M059J (cell line): ENCODE measurements around the gene CWC27. TPM values are rescaled to one million over a fixed set of nuclear protein-coding genes. Genes with fewer than 3 reads are reported as not detected.
"Not testable (repeated sequence)": the region's sequence is repeated elsewhere in the genome, so short reads cannot be mapped to it uniquely, and the experiment has no call there.

Experiments used
- DNase-seq: peaks from one replicate; pipeline ENCODE4 v3.0.0-alpha.2; 2012; ENCODE audit warnings: low read depth
- total RNA-seq: library from RNA; depleted of rRNA; stranded (reverse); fragments of >200 nt; shearing (Covaris generic); gene quantifications from 2 replicates; pipeline ENCODE4 v1.2.3, GENCODE V29; 2014

CWC27 gene
- total RNA-seq, 1 experiment from 2014 or later, result 10.6 TPM

- DNase-seq, result no peak
Measured at GRCh38 chr5:64838803-64839202, 70.1 kb downstream of the CWC27 start.

DNA sequence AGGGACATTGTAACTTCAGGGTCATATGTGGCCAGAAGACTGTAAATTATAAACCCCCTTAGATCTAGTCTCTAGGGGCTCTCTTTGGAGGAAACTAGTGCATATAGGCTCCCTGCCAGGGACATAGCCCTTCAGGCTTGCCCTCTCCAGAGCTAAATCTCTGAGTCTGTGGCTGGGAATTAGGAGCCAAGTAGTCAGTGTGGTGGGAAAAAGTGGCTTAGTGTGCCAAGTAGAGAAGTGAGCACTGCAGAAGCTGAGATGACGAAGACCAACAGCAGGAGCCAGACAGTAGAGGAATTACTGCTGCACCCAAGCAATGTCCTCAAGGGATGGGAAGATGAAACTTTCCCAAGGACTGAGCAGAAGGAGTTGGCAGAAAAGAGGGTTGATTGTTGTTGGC, 71.2 kb downstream of the CWC27 start:
- no peak for DNase-seq

DNA sequence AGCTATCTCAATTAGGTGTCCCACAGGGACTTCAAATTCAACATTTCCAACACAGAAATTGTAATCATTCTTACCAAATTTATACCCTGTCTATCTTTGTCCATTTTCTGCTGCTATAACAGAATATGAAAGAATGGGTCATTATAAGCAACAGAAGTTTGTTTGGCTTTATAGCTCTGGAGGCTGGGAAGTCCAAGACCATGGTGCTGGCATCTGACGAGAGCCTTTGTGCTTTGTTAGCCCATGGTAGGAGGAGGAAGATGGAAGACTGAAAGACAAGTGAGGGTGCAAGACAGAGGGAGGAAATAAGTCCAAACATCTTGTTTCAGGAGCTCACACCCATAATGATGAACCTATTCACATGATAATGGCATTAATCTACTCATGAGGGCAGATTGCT, 72.2 kb downstream of the CWC27 start:
- no peak for DNase-seq

- no peak for DNase-seq
Measured at GRCh38 chr5:64853777-64854176, 85.0 kb downstream of the CWC27 start.

GRCh38 chr5:64854855-64855254, 86.1 kb downstream of the CWC27 start:
- peak; percentile 19 for DNase-seq

- no peak for DNase-seq
Measured at GRCh38 chr5:64859881-64860280, 91.2 kb downstream of the CWC27 start.

DNA sequence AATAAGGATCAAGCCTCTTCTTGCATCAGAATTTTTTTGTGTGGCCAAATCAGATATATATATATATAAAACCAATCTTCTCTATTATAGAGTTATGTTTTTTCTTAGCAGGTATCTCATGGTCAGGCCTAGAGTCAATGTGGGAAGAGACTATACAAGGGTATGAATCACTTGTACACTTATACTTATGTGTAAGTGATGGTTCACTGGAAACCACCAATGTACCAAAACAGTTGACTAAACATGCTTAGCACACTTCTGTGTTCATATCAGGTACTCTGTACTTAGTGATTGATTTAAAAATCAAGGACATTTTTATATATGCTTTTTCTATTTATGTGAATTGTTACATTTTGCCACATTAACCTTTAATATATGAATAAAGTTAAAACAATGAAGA, 92.6 kb downstream of the CWC27 start:
- no peak for DNase-seq

DNA sequence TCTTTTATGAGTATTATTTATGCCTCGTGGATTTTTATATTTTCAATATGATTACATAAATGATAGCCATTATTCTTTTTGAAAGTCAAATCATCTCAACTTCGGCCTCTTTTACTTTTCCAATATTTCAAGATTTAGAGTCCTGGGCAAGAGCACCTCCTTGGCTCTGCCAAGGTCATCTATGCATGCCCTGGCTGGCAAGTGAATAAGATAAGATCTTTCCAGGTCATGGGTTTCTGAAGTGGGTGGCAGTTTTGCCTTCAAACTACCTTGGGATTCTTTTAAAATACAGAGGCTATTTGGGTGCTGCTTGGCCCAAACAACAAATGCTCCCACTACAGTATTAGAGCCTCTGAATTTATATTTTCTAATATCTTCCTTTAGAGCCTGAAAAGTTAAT, 95.4 kb downstream of the CWC27 start:
- no peak for DNase-seq

- DNase-seq, result no peak
Measured at GRCh38 chr5:64865662-64866061, 96.9 kb downstream of the CWC27 start.

DNA sequence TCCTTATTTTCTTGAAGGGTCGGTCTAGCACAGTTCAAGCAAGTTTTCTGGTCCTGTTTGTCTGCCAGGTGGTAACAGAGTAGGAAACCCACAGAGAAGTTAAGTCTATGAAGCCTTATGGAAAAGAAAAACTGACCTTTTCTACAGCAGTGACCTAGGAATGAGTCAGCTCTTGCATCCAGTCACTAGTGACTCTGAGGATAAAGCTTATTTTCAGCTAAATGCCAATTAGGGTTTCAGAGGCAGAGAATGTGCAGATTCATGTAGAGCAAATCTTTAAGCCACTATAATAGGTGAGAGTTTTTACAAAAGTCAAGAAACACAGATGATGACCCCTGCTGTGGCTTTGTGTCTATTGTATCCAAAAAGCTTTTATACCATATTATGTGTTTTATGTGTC, 100.7 kb downstream of the CWC27 start:
- DNase-seq, result peak; percentile 80

DNA sequence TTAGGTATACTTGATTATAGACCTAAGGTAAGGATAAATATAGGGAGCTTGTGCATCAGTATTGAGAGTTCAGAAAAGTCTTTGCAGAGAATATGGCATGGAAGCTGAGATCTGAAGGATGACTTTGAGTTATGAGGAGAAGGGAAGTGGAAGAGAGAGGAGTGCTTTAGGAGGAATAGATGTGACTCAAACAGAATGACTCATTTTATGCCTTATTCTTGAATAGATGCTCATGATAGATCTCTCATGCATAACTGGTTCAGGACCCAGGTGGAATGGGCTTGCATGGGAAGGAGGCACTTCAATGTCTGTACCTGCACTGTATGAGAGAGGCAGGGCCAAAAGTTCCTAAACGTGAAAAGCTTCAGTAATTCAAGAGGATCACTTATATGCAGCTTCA, 103.3 kb downstream of the CWC27 start:
- peak; percentile 45 for DNase-seq

- DNase-seq, result no peak
Measured at GRCh38 chr5:64873441-64873840, 104.7 kb downstream of the CWC27 start.

GRCh38 chr5:64874753-64875152, 106.0 kb downstream of the CWC27 start:
- no peak for DNase-seq

DNA sequence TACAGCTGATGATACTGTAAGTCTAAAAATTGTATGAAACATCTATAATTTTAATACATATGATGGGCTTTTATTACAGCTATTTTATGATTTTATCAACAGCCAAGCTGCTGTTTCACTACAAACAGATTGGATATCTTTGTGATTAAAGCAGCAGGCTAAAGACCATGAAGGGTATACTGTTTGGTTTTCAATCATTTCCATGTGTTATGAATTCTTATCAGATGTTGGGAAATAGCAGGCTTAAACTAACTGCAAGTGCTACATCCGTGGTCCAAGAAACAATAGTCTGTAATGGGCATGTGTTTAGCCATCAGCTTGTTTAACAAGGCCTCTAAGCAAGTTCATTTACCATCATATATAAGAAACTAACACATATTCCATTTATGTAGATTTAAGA, 107.5 kb downstream of the CWC27 start:
- DNase-seq, result no peak

GRCh38 chr5:64880821-64881220, 112.1 kb downstream of the CWC27 start:
- no peak for DNase-seq

GRCh38 chr5:64883912-64884311, 115.2 kb downstream of the CWC27 start:
- DNase-seq, result peak; percentile 6

DNA sequence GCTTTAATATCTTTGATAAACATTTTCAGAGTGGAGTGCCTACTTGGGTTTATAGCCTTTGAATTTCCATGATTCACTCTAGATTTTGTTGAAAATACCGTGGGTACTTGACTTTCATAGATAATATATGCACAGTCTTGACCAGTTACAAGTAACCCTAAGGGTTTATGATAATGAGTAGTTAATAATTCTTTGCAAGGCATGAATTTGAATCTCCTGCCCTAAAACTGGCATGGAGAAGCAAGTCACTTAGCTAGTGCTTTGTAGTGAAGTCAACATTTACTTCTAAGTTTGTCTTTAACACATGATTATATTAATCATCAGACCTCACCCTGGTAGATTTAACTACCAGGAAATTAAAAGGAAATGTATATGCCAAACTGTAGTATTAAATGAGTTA, 115.8 kb downstream of the CWC27 start:
- DNase-seq, result no peak

GRCh38 chr5:64887910-64888309, 119.2 kb downstream of the CWC27 start:
- no peak for DNase-seq

- no peak for DNase-seq
Measured at GRCh38 chr5:64895748-64896147, 127.0 kb downstream of the CWC27 start.

GRCh38 chr5:64899838-64900237, 131.1 kb downstream of the CWC27 start:
- DNase-seq, result no peak

DNA sequence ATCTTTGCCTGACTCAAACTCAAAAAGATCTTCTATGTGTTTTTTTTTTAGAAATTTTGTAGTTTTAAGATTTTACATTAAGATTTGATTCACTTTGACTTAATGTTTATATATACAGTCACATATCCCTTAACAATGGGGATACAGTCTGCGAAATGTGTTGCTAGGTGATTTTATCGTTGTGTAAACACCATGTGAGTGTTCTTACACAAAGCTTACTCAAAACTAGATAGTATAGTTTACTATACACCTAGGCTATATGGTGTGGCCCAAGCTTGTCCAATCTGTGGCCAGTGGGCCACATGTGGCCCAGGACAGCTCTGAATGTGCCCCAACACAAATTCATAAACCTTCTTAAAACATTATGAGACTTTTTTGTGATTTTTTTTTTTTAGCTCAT, 131.9 kb downstream of the CWC27 start:
- DNase-seq, result no peak

DNA sequence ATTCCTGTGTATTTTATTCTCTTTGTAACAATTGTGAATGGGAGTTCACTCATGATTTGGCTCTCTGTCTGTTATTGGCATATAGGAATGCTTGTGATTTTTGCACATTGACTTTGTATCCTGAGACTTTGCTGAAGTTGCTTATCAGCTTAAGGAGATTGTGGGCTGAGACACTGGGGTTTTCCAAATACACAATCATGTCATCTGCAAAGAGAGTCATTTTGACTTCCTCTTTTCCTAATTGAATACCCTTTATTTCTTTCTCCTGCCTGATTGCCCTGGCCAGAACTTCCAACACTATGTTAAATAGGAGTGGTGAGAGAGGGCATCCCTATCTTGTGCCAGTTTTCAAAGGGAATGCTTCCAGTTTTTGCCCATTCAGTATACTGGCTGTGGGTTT, 138.7 kb downstream of the CWC27 start:
- not testable (repeated sequence) for DNase-seq

GRCh38 chr5:64914396-64914795, 145.7 kb downstream of the CWC27 start:
- peak; percentile 42 for DNase-seq

DNA sequence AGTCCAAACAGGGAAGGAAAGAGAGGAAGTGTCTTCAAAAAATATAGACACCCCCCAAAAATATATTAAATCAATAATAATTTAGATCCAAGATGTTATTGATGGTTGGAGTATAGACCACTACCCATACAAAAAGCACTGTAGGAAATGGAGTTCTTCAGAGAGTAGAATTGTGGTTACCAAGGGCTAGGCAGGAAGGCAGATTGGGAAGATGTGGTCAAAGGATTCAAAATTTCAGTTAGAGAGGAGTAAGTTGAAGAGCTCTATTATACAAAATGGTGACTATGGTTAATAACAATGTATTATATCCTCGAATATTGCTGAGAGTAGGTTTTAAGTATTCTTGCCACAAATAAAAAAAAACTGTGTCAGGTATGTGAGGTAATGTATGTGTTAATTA, 149.4 kb downstream of the CWC27 start:
- DNase-seq, result no peak

- no peak for DNase-seq
Measured at GRCh38 chr5:64921386-64921785, 152.7 kb downstream of the CWC27 start.
